Measurements from ENCODE around the gene ACOX2. TPM values are rescaled to one million over a fixed set of nuclear protein-coding genes. Genes with fewer than 3 reads are reported as not detected.

ACOX2 gene
- total RNA-seq, 1 experiment from 2014 or later: 0.85 TPM

GRCh38 chr3:58520403-58521335 is 16.3 kb downstream of the ACOX2 start:
- H2AK5ac ChIP-seq (ENCODE audit: insufficient read length, low read length): no peak overlapping the region
- no peak overlapping the region for H2AFZ ChIP-seq (ENCODE audit: low read length)
- no peak overlapping the region for H3K4ac ChIP-seq (ENCODE audit: low read depth, low read length)
- no peak overlapping the region for H3K18ac ChIP-seq (ENCODE audit: insufficient read length, low read depth, low read length)
- H2BK15ac ChIP-seq (ENCODE audit: low read depth, low read length): no peak overlapping the region
- no peaks in the 10 kb centered on the region for H3K23me2 ChIP-seq (ENCODE audit: insufficient read length, low read depth, low read length, poor library complexity, severe bottlenecking)
- no peaks in the 10 kb centered on the region for H4K20me1 ChIP-seq (ENCODE audit: control insufficient read depth, insufficient read depth, insufficient read length)
- no peak overlapping the region for H4K5ac ChIP-seq (ENCODE audit: insufficient read length, low read depth, low read length)
- H2BK20ac ChIP-seq (ENCODE audit: low read depth, low read length, poor library complexity, severe bottlenecking): no peak overlapping the region
- H3K4me1 ChIP-seq (ENCODE audit: insufficient read depth, low read length): no peaks in the 10 kb centered on the region
- H3K9ac ChIP-seq (ENCODE audit: extremely low read depth, insufficient read length, low read length): no peak overlapping the region
- no peak for DNase-seq
- peaks cover 46 to 55% of the 10 kb centered on the region in 2 experiments for H3K4me1 Mint-ChIP-seq
- peaks cover 2% of the 10 kb centered on the region for H3K27me3 Mint-ChIP-seq (ENCODE audit: low read depth)
- no peaks in the 10 kb centered on the region for H3K36me3 Mint-ChIP-seq (ENCODE audit: insufficient read depth in 1 of 3, low read depth in 3 of 3)
- no peak overlapping the region; a peak in 1 of 5 replicates for H3K4me3 Mint-ChIP-seq
- no peak overlapping the region; a peak in 1 of 7 replicates for H3K27ac Mint-ChIP-seq
- H3K9me3 ChIP-seq (ENCODE audit: control insufficient read depth, low read depth, low read length): no peaks in the 10 kb centered on the region
- no peak overlapping the region for H2BK120ac ChIP-seq (ENCODE audit: low read depth, low read length, poor library complexity, severe bottlenecking)
- no peaks in the 10 kb centered on the region for H3K79me1 ChIP-seq (ENCODE audit: insufficient read depth, low read depth, low read length, poor library complexity, severe bottlenecking)
- H2BK12ac ChIP-seq (ENCODE audit: insufficient read length, low read depth, low read length): no peak overlapping the region
- H3K27ac ChIP-seq (ENCODE audit: insufficient read length, low read depth, low read length): no peak overlapping the region
- no peaks in the 10 kb centered on the region for H3K27me3 ChIP-seq (ENCODE audit: insufficient read depth, low read length)
- no peaks in the 10 kb centered on the region for H3K79me2 ChIP-seq (ENCODE audit: insufficient read depth, low read length)
- peaks cover 0 to 2% of the 10 kb centered on the region in 2 experiments; a peak in 1 of 5 replicates for H3K9me3 Mint-ChIP-seq
- no peak overlapping the region for H4K8ac ChIP-seq (replicated peaks; ENCODE audit: insufficient read length, low read depth, low read length)
- no peak for TF ChIP-seq CTCF (conservative IDR thresholded peaks at IDR 0.05)
- no peak overlapping the region for H3K56ac ChIP-seq (ENCODE audit: insufficient read length, low read depth, low read length)
- no peak overlapping the region for H3K23ac ChIP-seq (ENCODE audit: insufficient read length, low read depth, low read length)
- H3T11ph ChIP-seq (ENCODE audit: low read length): no peak overlapping the region
- no peak overlapping the region for H2BK5ac ChIP-seq (ENCODE audit: insufficient read length, low read length)
- H3K14ac ChIP-seq (ENCODE audit: insufficient read depth, low read length): no peak overlapping the region
- no CpG with 5 or more reads among the region's 8 CpGs for WGBS (ENCODE audit: extremely low coverage, insufficient read length, low lambda C conversion rate)
- no peak overlapping the region for H3K4me2 ChIP-seq (ENCODE audit: insufficient read depth, insufficient read length, low read length)
- H4K91ac ChIP-seq (ENCODE audit: insufficient read length, low read depth, low read length): no peak overlapping the region
